ENCODE measurements around the gene KLC1.

GRCh38 chr14:103627073-103628025 is 1.7 kb upstream of the KLC1 start:
- TF ChIP-seq EZH2phosphoT487 (conservative IDR thresholded peaks at IDR 0.05; ENCODE audit: low read length): no peak
- TF ChIP-seq, protein P1, sequence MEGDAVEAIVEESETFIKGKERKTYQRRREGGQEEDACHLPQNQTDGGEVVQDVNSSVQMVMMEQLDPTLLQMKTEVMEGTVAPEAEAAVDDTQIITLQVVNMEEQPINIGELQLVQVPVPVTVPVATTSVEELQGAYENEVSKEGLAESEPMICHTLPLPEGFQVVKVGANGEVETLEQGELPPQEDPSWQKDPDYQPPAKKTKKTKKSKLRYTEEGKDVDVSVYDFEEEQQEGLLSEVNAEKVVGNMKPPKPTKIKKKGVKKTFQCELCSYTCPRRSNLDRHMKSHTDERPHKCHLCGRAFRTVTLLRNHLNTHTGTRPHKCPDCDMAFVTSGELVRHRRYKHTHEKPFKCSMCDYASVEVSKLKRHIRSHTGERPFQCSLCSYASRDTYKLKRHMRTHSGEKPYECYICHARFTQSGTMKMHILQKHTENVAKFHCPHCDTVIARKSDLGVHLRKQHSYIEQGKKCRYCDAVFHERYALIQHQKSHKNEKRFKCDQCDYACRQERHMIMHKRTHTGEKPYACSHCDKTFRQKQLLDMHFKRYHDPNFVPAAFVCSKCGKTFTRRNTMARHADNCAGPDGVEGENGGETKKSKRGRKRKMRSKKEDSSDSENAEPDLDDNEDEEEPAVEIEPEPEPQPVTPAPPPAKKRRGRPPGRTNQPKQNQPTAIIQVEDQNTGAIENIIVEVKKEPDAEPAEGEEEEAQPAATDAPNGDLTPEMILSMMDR (IDR thresholded peaks at IDR 0.05; ENCODE audit: insufficient read depth, low read length, poor library complexity, severe bottlenecking): no peak

Measured in SU-DHL-6 (cell line).